ENCODE measurements around the gene FHIP1A. TPM values are rescaled to one million over a fixed set of nuclear protein-coding genes. Genes with fewer than 3 reads are reported as not detected.
"Not testable (repeated sequence)": the region's sequence is repeated elsewhere in the genome, so short reads cannot be mapped to it uniquely, and the experiment has no call there.

Gene FHIP1A
- total RNA-seq, 1 experiment from 2014 or later: 14.8 TPM

- no TSS peak for BruUV-seq (replicated peaks)
- Mint-ChIP-seq H3K9me3 (ENCODE audit: unreplicated experiment) (no peaks in the 10 kb centered on the region), H3K27ac (ENCODE audit: low read depth, unreplicated experiment) (no peak overlapping the region), H3K4me3 (ENCODE audit: unreplicated experiment) (no peak overlapping the region), H3K4me1 (ENCODE audit: insufficient read depth, unreplicated experiment) (no peaks in the 10 kb centered on the region), H3K36me3 (ENCODE audit: insufficient read depth, unreplicated experiment) (no peaks in the 10 kb centered on the region), H3K27me3 (ENCODE audit: insufficient read depth, unreplicated experiment) (no peaks in the 10 kb centered on the region)
- no peak for TF ChIP-seq CTCF (IDR thresholded peaks at IDR 0.05; ENCODE audit: unreplicated experiment)
- DNase-seq (ENCODE audit: unreplicated experiment): no peak
- intact Hi-C loops (cut with micrococcal nuclease): loop anchor here (1.0 to 5.0 kb wide), 7 partner anchors 55 to 1023 kb away; no protein-coding TSS in a partner anchor
- CTCF ChIA-PET: interaction anchor here (0.6 to 1.6 kb wide), 11 partner anchors 21 to 314 kb away, joined by 3 to 6 read pairs (median 4); partner anchors contain the start of gene SH3D19
- POLR2A ChIA-PET: interaction anchor here (0.9 kb wide), 3 partner anchors 136 to 242 kb away, joined by 3 to 4 read pairs (median 3); no protein-coding TSS in a partner anchor
Observed at GRCh38 chr4:151361966-151362365, 47.0 kb upstream of the FHIP1A start.

GRCh38 chr4:151362404-151363164, 46.4 kb upstream of the FHIP1A start:
- Mint-ChIP-seq H3K27ac (ENCODE audit: low read depth, unreplicated experiment) (no peak overlapping the region), H3K36me3 (ENCODE audit: insufficient read depth, unreplicated experiment) (no peaks in the 10 kb centered on the region), H3K4me1 (ENCODE audit: insufficient read depth, unreplicated experiment) (no peaks in the 10 kb centered on the region), H3K4me3 (ENCODE audit: unreplicated experiment) (no peak overlapping the region), H3K27me3 (ENCODE audit: insufficient read depth, unreplicated experiment) (no peaks in the 10 kb centered on the region), H3K9me3 (ENCODE audit: unreplicated experiment) (no peaks in the 10 kb centered on the region)
- CTCF ChIA-PET: interaction anchor here (0.6 to 1.6 kb wide), 15 partner anchors 9 to 313 kb away, joined by 3 to 6 read pairs (median 3); partner anchors contain the start of genes PRSS48 and SH3D19
- peak; percentile 89 for DNase-seq (ENCODE audit: unreplicated experiment)
- BruUV-seq (replicated peaks): no TSS peak
- POLR2A ChIA-PET: interaction anchor here (0.7 to 0.9 kb wide), 5 partner anchors 137 to 931 kb away, joined by 3 to 4 read pairs (median 3); no protein-coding TSS in a partner anchor
- intact Hi-C loops (cut with micrococcal nuclease): loop anchor here (1.0 to 5.0 kb wide), 7 partner anchors 55 to 1023 kb away; no protein-coding TSS in a partner anchor
- TF ChIP-seq CTCF (IDR thresholded peaks at IDR 0.05; ENCODE audit: unreplicated experiment): peak; percentile 93

- intact Hi-C loops (cut with micrococcal nuclease): no loop called here
- Mint-ChIP-seq H3K4me3 (ENCODE audit: unreplicated experiment) (no peak overlapping the region), H3K4me1 (ENCODE audit: insufficient read depth, unreplicated experiment) (no peaks in the 10 kb centered on the region), H3K27ac (ENCODE audit: low read depth, unreplicated experiment) (no peak overlapping the region), H3K9me3 (ENCODE audit: unreplicated experiment) (peaks cover 19% of the 10 kb centered on the region), H3K36me3 (ENCODE audit: insufficient read depth, unreplicated experiment) (no peaks in the 10 kb centered on the region), H3K27me3 (ENCODE audit: insufficient read depth, unreplicated experiment) (no peaks in the 10 kb centered on the region)
- no TSS peak for BruUV-seq (replicated peaks)
- POLR2A ChIA-PET: no interaction called here
- CTCF ChIA-PET: interaction anchor here (0.7 to 1.0 kb wide), 2 partner anchors 259 to 261 kb away, joined by 4 read pairs; no protein-coding TSS in a partner anchor
- no peak for DNase-seq (ENCODE audit: unreplicated experiment)
- no peak for TF ChIP-seq CTCF (IDR thresholded peaks at IDR 0.05; ENCODE audit: unreplicated experiment)
Observed at GRCh38 chr4:151376540-151376939, 32.4 kb upstream of the FHIP1A start.

- ChIA-PET CTCF (interaction anchor here (0.6 kb wide), 1 partner anchor 16 kb away, joined by 4 read pairs; no protein-coding TSS in a partner anchor), POLR2A (interaction anchor here (0.6 kb wide), 1 partner anchor 192 kb away, joined by 6 read pairs; no protein-coding TSS in a partner anchor)
- BruUV-seq (replicated peaks): no TSS peak
- H3K4me3 Mint-ChIP-seq (ENCODE audit: unreplicated experiment): no peak overlapping the region
- no peaks in the 10 kb centered on the region for H3K9me3 Mint-ChIP-seq (ENCODE audit: unreplicated experiment)
- H3K27ac Mint-ChIP-seq (ENCODE audit: low read depth, unreplicated experiment): no peak overlapping the region
- no peaks in the 10 kb centered on the region for H3K36me3 Mint-ChIP-seq (ENCODE audit: insufficient read depth, unreplicated experiment)
- intact Hi-C loops (cut with micrococcal nuclease): no loop called here
- DNase-seq (ENCODE audit: unreplicated experiment): no peak
- TF ChIP-seq CTCF (IDR thresholded peaks at IDR 0.05; ENCODE audit: unreplicated experiment): no peak
- H3K27me3 Mint-ChIP-seq (ENCODE audit: insufficient read depth, unreplicated experiment): no peaks in the 10 kb centered on the region
- H3K4me1 Mint-ChIP-seq (ENCODE audit: insufficient read depth, unreplicated experiment): peaks cover 5% of the 10 kb centered on the region
Observed at GRCh38 chr4:151389311-151389710, 19.7 kb upstream of the FHIP1A start.

- H3K27ac Mint-ChIP-seq (ENCODE audit: low read depth, unreplicated experiment); H3K4me1 Mint-ChIP-seq (ENCODE audit: insufficient read depth, unreplicated experiment); BruUV-seq (replicated peaks); H3K27me3 Mint-ChIP-seq (ENCODE audit: insufficient read depth, unreplicated experiment); DNase-seq (ENCODE audit: unreplicated experiment); H3K36me3 Mint-ChIP-seq (ENCODE audit: insufficient read depth, unreplicated experiment); H3K4me3 Mint-ChIP-seq (ENCODE audit: unreplicated experiment); intact Hi-C loops (cut with micrococcal nuclease); H3K9me3 Mint-ChIP-seq (ENCODE audit: unreplicated experiment); POLR2A ChIA-PET: not testable (repeated sequence)
- CTCF ChIA-PET: interaction anchor here (0.6 kb wide), 1 partner anchor 16 kb away, joined by 4 read pairs; no protein-coding TSS in a partner anchor
Observed at GRCh38 chr4:151389799-151390198, 19.2 kb upstream of the FHIP1A start.
